A673 (cell line): ENCODE results near the gene SLC25A13. TPM values are rescaled to one million over a fixed set of nuclear protein-coding genes. Genes with fewer than 3 reads are reported as not detected.

Experiments used
- BruUV-seq: library from RNA; stranded (reverse); fragments of 400-500 nt; replicated peaks from 2 replicates; lab custom pipeline; 2021; lab: Mats Ljungman, UMichigan
- CTCF ChIA-PET: fragments of 300-600 bp; sonication (Branson Sonifier 250); formaldehyde crosslinking; loops from one replicate; lab custom pipeline; 2022; ENCODE audit warnings: antibody characterized with exemption; lab: Charles Lee
- POLR2A ChIA-PET: fragments of 300-600 bp; sonication (Branson Sonifier 250); formaldehyde crosslinking; loops from one replicate; lab custom pipeline; 2022; ENCODE audit warnings: antibody characterized with exemption; ENCODE audit not compliant: low non-redundant PET; lab: Charles Lee
- DNase-seq: peaks from one replicate; pipeline ENCODE4 v3.0.0-alpha.2; 2015; ENCODE audit warnings: low spot score
- H3K27ac ChIP-seq: fragments of 200-600 bp; sonication (generic); 2 replicates; pipeline ENCODE4 v1.5.1; 2016; ENCODE audit warnings: mixed run types, low read depth, mild to moderate bottlenecking, mixed read lengths, antibody characterized with exemption, low read length; ENCODE audit not compliant: poor library complexity, severe bottlenecking
- H3K27me3 ChIP-seq: fragments of 200-600 bp; sonication (generic); replicated peaks from 2 replicates; pipeline ENCODE4 v1.6.1; 2017; ENCODE audit warnings: mixed run types, low read depth, mild to moderate bottlenecking, mixed read lengths, antibody characterized with exemption, low read length; ENCODE audit not compliant: insufficient read depth, poor library complexity
- H3K36me3 ChIP-seq: fragments of 200-600 bp; sonication (generic); 2 replicates; pipeline ENCODE4 v1.6.1; 2016; ENCODE audit warnings: mixed run types, mild to moderate bottlenecking, mixed read lengths, antibody characterized with exemption, low read length; ENCODE audit not compliant: insufficient read depth, poor library complexity, severe bottlenecking
- H3K4me1 ChIP-seq: fragments of 200-600 bp; sonication (generic); 2 replicates; pipeline ENCODE4 v1.6.1; 2017; ENCODE audit warnings: mixed run types, mild to moderate bottlenecking, mixed read lengths, antibody characterized with exemption, low read length; ENCODE audit not compliant: insufficient read depth, poor library complexity, severe bottlenecking
- H3K4me3 ChIP-seq: fragments of 200-600 bp; sonication (generic); 2 replicates; pipeline ENCODE4 v1.5.1; 2016; ENCODE audit warnings: low read depth, mixed run types, mild to moderate bottlenecking, mixed read lengths, low read length; ENCODE audit not compliant: poor library complexity, severe bottlenecking
- H3K9me3 ChIP-seq: fragments of 200-600 bp; sonication (generic); 2 replicates; pipeline ENCODE4 v1.6.1; 2016; ENCODE audit warnings: mixed run types, low read depth, mild to moderate bottlenecking, mixed read lengths, antibody characterized with exemption, low read length; ENCODE audit not compliant: poor library complexity, severe bottlenecking
- CTCF ChIP-seq: fragments of 300-800, 200-600 bp; sonication (generic); conservative IDR thresholded peaks from 2 replicates; pipeline ENCODE4 v1.5.1; 2017; ENCODE audit warnings: low read depth, mild to moderate bottlenecking, antibody characterized with exemption, low read length, moderate library complexity, mixed read lengths
- EZH2 ChIP-seq: fragments of 200-600 bp; sonication (generic); IDR thresholded peaks from 2 replicates; pipeline ENCODE4 v1.6.1; 2017; ENCODE audit warnings: borderline replicate concordance, low read depth, mild to moderate bottlenecking, mixed read lengths, antibody characterized with exemption, low read length; ENCODE audit not compliant: poor library complexity, severe bottlenecking
- intact Hi-C: fragments of 100-400 bp; cut with micrococcal nuclease; formaldehyde crosslinking; loops from one replicate; pipeline ENCODE4 v1.10.0; 2022; ENCODE audit not compliant: unreplicated experiment
- total RNA-seq: library from RNA; stranded (reverse); gene quantifications from 2 replicates; pipeline ENCODE4 v1.2.3, GENCODE V29; 2021

Gene SLC25A13
- total RNA-seq, 1 experiment from 2014 or later = 22.7 TPM

DNA sequence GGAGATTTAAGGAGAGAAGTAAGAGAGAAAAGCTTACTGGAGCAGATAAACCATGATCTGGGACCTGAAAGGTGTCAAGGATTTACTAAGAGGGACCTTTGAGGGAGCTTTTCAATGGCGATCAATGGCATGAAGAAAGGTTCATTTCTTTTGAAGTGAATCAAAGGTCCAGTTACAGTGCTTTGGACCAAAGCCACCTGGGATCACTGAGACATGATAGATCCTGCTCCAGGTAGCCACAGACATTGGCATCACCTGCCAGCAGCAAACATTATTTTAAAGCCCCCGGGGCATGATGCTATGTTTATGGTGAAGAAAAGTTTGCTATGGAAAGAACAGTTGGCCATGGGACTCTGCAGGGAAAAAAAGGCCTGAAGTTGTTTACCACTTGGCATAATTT, 109.4 kb downstream of the SLC25A13 start:
- no peak overlapping the region for H3K27ac ChIP-seq
- H3K36me3 ChIP-seq = no peaks in the 10 kb centered on the region
- H3K4me1 ChIP-seq = no peaks in the 10 kb centered on the region
- no peak for TF ChIP-seq CTCF
- TF ChIP-seq EZH2 = no peak
- CTCF ChIA-PET = no interaction called here
- no peaks in the 10 kb centered on the region for H3K27me3 ChIP-seq
- intact Hi-C loops = no loop called here
- no peak overlapping the region for H3K4me3 ChIP-seq
- no peak for DNase-seq
- BruUV-seq = no TSS peak
- POLR2A ChIA-PET = no interaction called here
- H3K9me3 ChIP-seq = no peaks in the 10 kb centered on the region

GRCh38 chr7:96211954-96212353, 109.9 kb downstream of the SLC25A13 start:
- intact Hi-C loops = no loop called here
- CTCF ChIA-PET = no interaction called here

DNA sequence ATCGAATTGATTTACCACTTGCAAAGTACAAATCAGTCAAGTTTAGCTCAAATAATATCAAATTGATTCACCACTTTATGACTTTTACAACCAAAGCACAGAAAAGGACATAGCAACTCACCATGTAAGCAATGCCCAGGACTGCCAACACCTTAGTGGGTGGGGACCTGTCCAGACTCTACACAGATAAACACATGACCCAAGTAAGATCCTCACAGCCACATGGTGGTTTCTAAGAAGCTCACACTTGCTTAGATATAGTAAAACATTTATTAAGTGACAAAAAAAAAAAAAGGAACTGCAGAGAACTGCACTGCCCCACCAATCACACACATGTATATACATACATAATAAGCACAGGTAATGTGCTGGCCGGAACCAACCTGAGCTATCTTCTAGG, 116.2 kb downstream of the SLC25A13 start:
- intact Hi-C loops = no loop called here
- H3K4me3 ChIP-seq = no peak overlapping the region
- TF ChIP-seq CTCF (no peak), EZH2 (no peak)
- H3K27ac ChIP-seq = no peak overlapping the region
- DNase-seq = no peak
- POLR2A ChIA-PET = no interaction called here
- no peaks in the 10 kb centered on the region for H3K36me3 ChIP-seq
- no peaks in the 10 kb centered on the region for H3K4me1 ChIP-seq
- H3K9me3 ChIP-seq = no peaks in the 10 kb centered on the region
- H3K27me3 ChIP-seq = no peaks in the 10 kb centered on the region
- CTCF ChIA-PET = no interaction called here
- BruUV-seq = no TSS peak

More at GRCh38 chr7:96211954-96212353, 109.9 kb downstream of the SLC25A13 start:
- Histone ChIP-seq H3K36me3 (no peaks in the 10 kb centered on the region), H3K9me3 (no peaks in the 10 kb centered on the region), H3K27me3 (no peaks in the 10 kb centered on the region), H3K4me1 (no peaks in the 10 kb centered on the region), H3K4me3 (no peak overlapping the region), H3K27ac (no peak overlapping the region)
- no peak for DNase-seq
- TF ChIP-seq CTCF (no peak), EZH2 (no peak)
- no TSS peak for BruUV-seq
- POLR2A ChIA-PET = no interaction called here
